ENCODE results near the gene PSMB2.

PSMB2 gene

GRCh38 chr1:35644204-35644603 is 2.9 kb upstream of the PSMB2 start:
- in situ Hi-C loops (cut with MboI; ENCODE audit: low sequenced_read_pairs): no loop called here

- in situ Hi-C loops (cut with MboI; ENCODE audit: low sequenced_read_pairs): no loop called here
Observed at GRCh38 chr1:35642471-35642955, 1.2 kb upstream of the PSMB2 start.

GRCh38 chr1:35640380-35641232 is 720 bp downstream of the PSMB2 start:
- in situ Hi-C loops (cut with MboI; ENCODE audit: low sequenced_read_pairs): no loop called here

GRCh38 chr1:35637401-35637809 is 3.9 kb downstream of the PSMB2 start:
- in situ Hi-C loops (cut with MboI; ENCODE audit: low sequenced_read_pairs): no loop called here

- in situ Hi-C loops (cut with MboI; ENCODE audit: low sequenced_read_pairs): no loop called here
Observed at GRCh38 chr1:35633547-35633946, 7.8 kb downstream of the PSMB2 start.

- in situ Hi-C loops (cut with MboI; ENCODE audit: low sequenced_read_pairs): no loop called here
Observed at GRCh38 chr1:35631396-35631795, 9.9 kb downstream of the PSMB2 start.

GRCh38 chr1:35629051-35629450 is 12.3 kb downstream of the PSMB2 start:
- in situ Hi-C loops (cut with MboI; ENCODE audit: low sequenced_read_pairs): no loop called here

GRCh38 chr1:35623832-35624231 is 17.5 kb downstream of the PSMB2 start:
- in situ Hi-C loops (cut with MboI; ENCODE audit: low sequenced_read_pairs): no loop called here

- in situ Hi-C loops (cut with MboI; ENCODE audit: low sequenced_read_pairs): no loop called here
Observed at GRCh38 chr1:35622510-35623178, 18.7 kb downstream of the PSMB2 start.

- in situ Hi-C loops (cut with MboI; ENCODE audit: low sequenced_read_pairs): no loop called here
Observed at GRCh38 chr1:35619237-35620121, 21.8 kb downstream of the PSMB2 start.

- in situ Hi-C loops (cut with MboI; ENCODE audit: low sequenced_read_pairs): no loop called here
Observed at GRCh38 chr1:35615440-35615839, 25.9 kb downstream of the PSMB2 start.

- in situ Hi-C loops (cut with MboI; ENCODE audit: low sequenced_read_pairs): no loop called here
Observed at GRCh38 chr1:35611655-35612054, 29.7 kb downstream of the PSMB2 start.

- in situ Hi-C loops (cut with MboI; ENCODE audit: low sequenced_read_pairs): no loop called here
Observed at GRCh38 chr1:35605867-35606182, 35.5 kb downstream of the PSMB2 start.

- in situ Hi-C loops (cut with MboI; ENCODE audit: low sequenced_read_pairs): no loop called here
Observed at GRCh38 chr1:35605071-35605866, 36.1 kb downstream of the PSMB2 start.

- in situ Hi-C loops (cut with MboI; ENCODE audit: low sequenced_read_pairs): no loop called here
Observed at GRCh38 chr1:35603941-35604340, 37.4 kb downstream of the PSMB2 start.

GRCh38 chr1:35603468-35603867 is 37.9 kb downstream of the PSMB2 start:
- in situ Hi-C loops (cut with MboI; ENCODE audit: low sequenced_read_pairs): no loop called here

- in situ Hi-C loops (cut with MboI; ENCODE audit: low sequenced_read_pairs): no loop called here
Observed at GRCh38 chr1:35600593-35600992, 40.7 kb downstream of the PSMB2 start.

- in situ Hi-C loops (cut with MboI; ENCODE audit: low sequenced_read_pairs): no loop called here
Observed at GRCh38 chr1:35599411-35599810, 41.9 kb downstream of the PSMB2 start.

GRCh38 chr1:35598895-35599294 is 42.4 kb downstream of the PSMB2 start:
- in situ Hi-C loops (cut with MboI; ENCODE audit: low sequenced_read_pairs): no loop called here

GRCh38 chr1:35597870-35598269 is 43.5 kb downstream of the PSMB2 start:
- in situ Hi-C loops (cut with MboI; ENCODE audit: low sequenced_read_pairs): no loop called here

- in situ Hi-C loops (cut with MboI; ENCODE audit: low sequenced_read_pairs): no loop called here
Observed at GRCh38 chr1:35595684-35596083, 45.6 kb downstream of the PSMB2 start.

Measured in hTERT RPE-1 (cell line).